ENCODE measurements around the gene ABCC4. TPM values are rescaled to one million over a fixed set of nuclear protein-coding genes. Genes with fewer than 3 reads are reported as not detected.

The ABCC4 gene
- total RNA-seq, 1 experiment from 2014 or later, result 26.3 TPM

DNA sequence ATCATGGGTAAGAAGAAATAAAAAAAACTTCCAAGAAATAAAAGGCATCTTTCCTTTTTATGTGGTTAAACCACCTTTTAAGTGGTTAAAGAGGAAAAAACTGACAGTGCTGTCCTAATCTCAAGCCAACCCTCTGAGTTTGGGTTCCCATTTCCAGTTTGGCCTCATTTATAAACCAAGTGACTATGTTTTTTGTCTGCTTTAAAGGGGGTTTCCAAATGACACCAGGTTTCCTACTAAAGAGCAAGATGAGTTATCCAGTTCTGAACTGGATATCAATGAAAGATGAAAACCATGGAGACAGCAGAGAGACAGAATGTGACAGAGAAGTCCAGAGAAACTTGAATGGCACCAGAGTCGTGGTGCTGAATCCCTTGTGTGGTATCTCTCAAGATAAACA lies 251.5 kb downstream of the ABCC4 start:
- ChIA-PET RAD21 (ENCODE audit: low non-redundant PET in 1 of 2, low total read pairs in 2 of 2, uncharacterized antibody in 2 of 2, unreplicated experiment in 2 of 2) (no interaction called here), POLR2A (no interaction called here), CTCF (no interaction called here)
- Histone ChIP-seq H3K9me3 (ENCODE audit: control insufficient read depth in 1 of 2, insufficient read depth in 1 of 2, low read depth in 1 of 2, low read length in 2 of 2) (no peaks in the 10 kb centered on the region), H3K79me2 (ENCODE audit: insufficient read depth, low read length) (no peaks in the 10 kb centered on the region), H4K20me1 (ENCODE audit: insufficient read depth) (no peaks in the 10 kb centered on the region), H3K4me3 (replicated peaks in 1 of 2; ENCODE audit: low read depth in 1 of 2, low read length in 2 of 2) (no peak overlapping the region), H3K36me3 (ENCODE audit: control insufficient read depth in 1 of 2, insufficient read depth in 2 of 2, low read length in 2 of 2) (no peaks in the 10 kb centered on the region), H3K4me2 (ENCODE audit: low read length) (no peak overlapping the region), H3K9me2 (ENCODE audit: insufficient read depth) (no peaks in the 10 kb centered on the region), H3K27me3 (ENCODE audit: insufficient read depth, low read length) (no peaks in the 10 kb centered on the region), H2AFZ (ENCODE audit: low read depth, low read length, poor library complexity, severe bottlenecking) (no peak overlapping the region), H3K4me1 (ENCODE audit: control insufficient read depth in 1 of 2, insufficient read depth in 2 of 2, low read length in 2 of 2) (no peaks in the 10 kb centered on the region), H3K9ac (ENCODE audit: low read length) (no peak overlapping the region), H3K27ac (ENCODE audit: low read depth, low read length) (no peak overlapping the region)
- TF ChIP-seq TCF7L2 (IDR thresholded peaks at IDR 0.05; ENCODE audit: borderline replicate concordance, extremely low read depth, insufficient read depth, insufficient read length), result no peak
- TF ChIP-seq ZNF274 (IDR thresholded peaks at IDR 0.05; ENCODE audit: low read depth, low read length), result no peak
- no peak for TF ChIP-seq EZH2 (IDR thresholded peaks at IDR 0.05)
- TF ChIP-seq SIN3A (IDR thresholded peaks at IDR 0.05; ENCODE audit: low read depth), result no peak
- no peak for TF ChIP-seq EGR1 (IDR thresholded peaks at IDR 0.05; ENCODE audit: low read depth)
- TF ChIP-seq RAD21 (IDR thresholded peaks at IDR 0.05; ENCODE audit: low read depth), result no peak
- TF ChIP-seq SRF (IDR thresholded peaks at IDR 0.05; ENCODE audit: low read depth), result no peak
- TF ChIP-seq CEBPB (IDR thresholded peaks at IDR 0.05; ENCODE audit: low read depth), result no peak
- TF ChIP-seq YY1 (IDR thresholded peaks at IDR 0.05; ENCODE audit: extremely low read depth, insufficient replicate concordance, low read depth, low read length), result no peak
- no peak for TF ChIP-seq POLR2AphosphoS5 (IDR thresholded peaks at IDR 0.05; ENCODE audit: low read depth, low read length)
- no peak for TF ChIP-seq CBX3 (IDR thresholded peaks at IDR 0.05; ENCODE audit: low read depth)
- no peak for TF ChIP-seq ELF1 (IDR thresholded peaks at IDR 0.05; ENCODE audit: borderline replicate concordance, low read depth)
- no peak for TF ChIP-seq JUND (IDR thresholded peaks at IDR 0.05)
- no peak for TF ChIP-seq POLR2A (IDR thresholded peaks at IDR 0.05; ENCODE audit: borderline replicate concordance, extremely low read depth, insufficient read depth, insufficient read length)
- TF ChIP-seq, protein P1, sequence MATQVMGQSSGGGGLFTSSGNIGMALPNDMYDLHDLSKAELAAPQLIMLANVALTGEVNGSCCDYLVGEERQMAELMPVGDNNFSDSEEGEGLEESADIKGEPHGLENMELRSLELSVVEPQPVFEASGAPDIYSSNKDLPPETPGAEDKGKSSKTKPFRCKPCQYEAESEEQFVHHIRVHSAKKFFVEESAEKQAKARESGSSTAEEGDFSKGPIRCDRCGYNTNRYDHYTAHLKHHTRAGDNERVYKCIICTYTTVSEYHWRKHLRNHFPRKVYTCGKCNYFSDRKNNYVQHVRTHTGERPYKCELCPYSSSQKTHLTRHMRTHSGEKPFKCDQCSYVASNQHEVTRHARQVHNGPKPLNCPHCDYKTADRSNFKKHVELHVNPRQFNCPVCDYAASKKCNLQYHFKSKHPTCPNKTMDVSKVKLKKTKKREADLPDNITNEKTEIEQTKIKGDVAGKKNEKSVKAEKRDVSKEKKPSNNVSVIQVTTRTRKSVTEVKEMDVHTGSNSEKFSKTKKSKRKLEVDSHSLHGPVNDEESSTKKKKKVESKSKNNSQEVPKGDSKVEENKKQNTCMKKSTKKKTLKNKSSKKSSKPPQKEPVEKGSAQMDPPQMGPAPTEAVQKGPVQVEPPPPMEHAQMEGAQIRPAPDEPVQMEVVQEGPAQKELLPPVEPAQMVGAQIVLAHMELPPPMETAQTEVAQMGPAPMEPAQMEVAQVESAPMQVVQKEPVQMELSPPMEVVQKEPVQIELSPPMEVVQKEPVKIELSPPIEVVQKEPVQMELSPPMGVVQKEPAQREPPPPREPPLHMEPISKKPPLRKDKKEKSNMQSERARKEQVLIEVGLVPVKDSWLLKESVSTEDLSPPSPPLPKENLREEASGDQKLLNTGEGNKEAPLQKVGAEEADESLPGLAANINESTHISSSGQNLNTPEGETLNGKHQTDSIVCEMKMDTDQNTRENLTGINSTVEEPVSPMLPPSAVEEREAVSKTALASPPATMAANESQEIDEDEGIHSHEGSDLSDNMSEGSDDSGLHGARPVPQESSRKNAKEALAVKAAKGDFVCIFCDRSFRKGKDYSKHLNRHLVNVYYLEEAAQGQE (IDR thresholded peaks at IDR 0.05; ENCODE audit: low read depth), result no peak
- no peak for TF ChIP-seq FOSL1 (IDR thresholded peaks at IDR 0.05; ENCODE audit: low read depth)
- TF ChIP-seq SP1 (IDR thresholded peaks at IDR 0.05; ENCODE audit: low read depth), result no peak
- TF ChIP-seq EZH2phosphoT487 (IDR thresholded peaks at IDR 0.05; ENCODE audit: borderline replicate concordance), result no peak
- no peak for DNase-seq (ENCODE audit: low read depth, low spot score)
- no peak for ATAC-seq
- intact Hi-C loops (cut with micrococcal nuclease), result no loop called here
- BruUV-seq (replicated peaks), result no TSS peak
